HepG2 (cell line): ENCODE measurements around the gene NDUFS6.

Experiments
- AHR ChIP-seq: IDR thresholded peaks from 2 replicates; pipeline ENCODE4 v1.6.1; 2018; ENCODE audit warnings: missing genetic modification reagents, missing compliant biosample characterization
- ESRRA ChIP-seq: sonication (generic); formaldehyde crosslinking; IDR thresholded peaks from 2 replicates; pipeline ENCODE4 v1.5.1; 2020; ENCODE audit warnings: mild to moderate bottlenecking, low read depth, missing genetic modification reagents
- EZH2 ChIP-seq: conservative IDR thresholded peaks from 2 replicates; pipeline ENCODE4 v1.6.1; 2012; ENCODE audit warnings: mild to moderate bottlenecking, low read depth, low read length, moderate library complexity
- KAT7 ChIP-seq: IDR thresholded peaks from 2 replicates; pipeline ENCODE4 v1.6.1; 2018; ENCODE audit warnings: borderline replicate concordance, missing compliant biosample characterization
- POLR2A ChIP-seq, 2 experiments: IDR thresholded peaks; 2 replicates each; pipeline ENCODE4 v1.6.1; 2011; ENCODE audit warnings: low read depth in 2 of 2, low read length in 2 of 2, mild to moderate bottlenecking in 1 of 2, moderate library complexity in 1 of 2; ENCODE audit not compliant: insufficient read depth in 1 of 2
- SAP130 ChIP-seq: IDR thresholded peaks from 2 replicates; pipeline ENCODE4 v1.6.1; 2016; ENCODE audit warnings: low read depth
- TP53 ChIP-seq: sonication (generic); formaldehyde crosslinking; conservative IDR thresholded peaks from 2 replicates; pipeline ENCODE4 v1.4.0; 2020; ENCODE audit warnings: missing genetic modification reagents
- ZNF441 ChIP-seq: sonication (generic); formaldehyde crosslinking; IDR thresholded peaks from 2 replicates; pipeline ENCODE4 v1.7.0; 2021; ENCODE audit warnings: missing genetic modification reagents, borderline replicate concordance
- TF ChIP-seq, protein P1 (sequence below): sonication (generic); formaldehyde crosslinking; IDR thresholded peaks from 2 replicates; pipeline ENCODE4 v1.5.0; 2020; ENCODE audit warnings: mild to moderate bottlenecking, missing genetic modification reagents, moderate library complexity
- TF ChIP-seq, protein P2 (sequence below), 2 experiments: IDR thresholded peaks; 2 replicates each; pipeline ENCODE4 v1.6.1; 2011 to 2012; ENCODE audit warnings: low read length in 2 of 2, borderline replicate concordance in 1 of 2, low read depth in 1 of 2, mild to moderate bottlenecking in 1 of 2, moderate library complexity in 1 of 2

DNA sequence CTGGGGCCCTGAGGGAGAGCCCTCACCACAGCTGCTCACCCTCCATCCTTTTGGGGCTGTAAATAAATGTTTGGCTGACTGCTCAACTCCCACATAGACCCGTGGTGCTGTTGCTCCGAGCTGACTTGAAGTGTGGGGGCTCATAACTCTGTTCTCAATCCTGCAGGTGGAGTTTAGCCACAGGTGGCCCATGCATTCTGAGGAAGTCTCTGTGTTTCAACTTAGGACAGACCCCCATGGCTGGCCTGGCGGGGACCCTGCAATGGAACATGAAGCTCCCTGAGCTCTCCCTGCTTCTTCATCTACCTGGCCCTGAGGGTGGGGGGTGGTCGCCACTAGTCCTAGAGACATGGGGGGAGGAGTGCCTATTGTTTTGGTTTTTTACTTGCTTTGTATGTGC is 19.7 kb downstream of the NDUFS6 start:
- TF ChIP-seq KAT7 (CRISPR knock-in tag) (no peak), SAP130 (no peak), ESRRA (CRISPR knock-in tag) (no peak), AHR (no peak), ZNF441 (CRISPR knock-in tag) (no peak), POLR2A (IDR thresholded peaks at IDR 0.05; ENCODE audit: insufficient read depth in 1 of 2, low read depth in 2 of 2, low read length in 2 of 2) (no peak), TP53 (CRISPR knock-in tag) (no peak), EZH2 (no peak)
- TF ChIP-seq, protein P1, sequence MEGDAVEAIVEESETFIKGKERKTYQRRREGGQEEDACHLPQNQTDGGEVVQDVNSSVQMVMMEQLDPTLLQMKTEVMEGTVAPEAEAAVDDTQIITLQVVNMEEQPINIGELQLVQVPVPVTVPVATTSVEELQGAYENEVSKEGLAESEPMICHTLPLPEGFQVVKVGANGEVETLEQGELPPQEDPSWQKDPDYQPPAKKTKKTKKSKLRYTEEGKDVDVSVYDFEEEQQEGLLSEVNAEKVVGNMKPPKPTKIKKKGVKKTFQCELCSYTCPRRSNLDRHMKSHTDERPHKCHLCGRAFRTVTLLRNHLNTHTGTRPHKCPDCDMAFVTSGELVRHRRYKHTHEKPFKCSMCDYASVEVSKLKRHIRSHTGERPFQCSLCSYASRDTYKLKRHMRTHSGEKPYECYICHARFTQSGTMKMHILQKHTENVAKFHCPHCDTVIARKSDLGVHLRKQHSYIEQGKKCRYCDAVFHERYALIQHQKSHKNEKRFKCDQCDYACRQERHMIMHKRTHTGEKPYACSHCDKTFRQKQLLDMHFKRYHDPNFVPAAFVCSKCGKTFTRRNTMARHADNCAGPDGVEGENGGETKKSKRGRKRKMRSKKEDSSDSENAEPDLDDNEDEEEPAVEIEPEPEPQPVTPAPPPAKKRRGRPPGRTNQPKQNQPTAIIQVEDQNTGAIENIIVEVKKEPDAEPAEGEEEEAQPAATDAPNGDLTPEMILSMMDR: no peak
- TF ChIP-seq, protein P2, sequence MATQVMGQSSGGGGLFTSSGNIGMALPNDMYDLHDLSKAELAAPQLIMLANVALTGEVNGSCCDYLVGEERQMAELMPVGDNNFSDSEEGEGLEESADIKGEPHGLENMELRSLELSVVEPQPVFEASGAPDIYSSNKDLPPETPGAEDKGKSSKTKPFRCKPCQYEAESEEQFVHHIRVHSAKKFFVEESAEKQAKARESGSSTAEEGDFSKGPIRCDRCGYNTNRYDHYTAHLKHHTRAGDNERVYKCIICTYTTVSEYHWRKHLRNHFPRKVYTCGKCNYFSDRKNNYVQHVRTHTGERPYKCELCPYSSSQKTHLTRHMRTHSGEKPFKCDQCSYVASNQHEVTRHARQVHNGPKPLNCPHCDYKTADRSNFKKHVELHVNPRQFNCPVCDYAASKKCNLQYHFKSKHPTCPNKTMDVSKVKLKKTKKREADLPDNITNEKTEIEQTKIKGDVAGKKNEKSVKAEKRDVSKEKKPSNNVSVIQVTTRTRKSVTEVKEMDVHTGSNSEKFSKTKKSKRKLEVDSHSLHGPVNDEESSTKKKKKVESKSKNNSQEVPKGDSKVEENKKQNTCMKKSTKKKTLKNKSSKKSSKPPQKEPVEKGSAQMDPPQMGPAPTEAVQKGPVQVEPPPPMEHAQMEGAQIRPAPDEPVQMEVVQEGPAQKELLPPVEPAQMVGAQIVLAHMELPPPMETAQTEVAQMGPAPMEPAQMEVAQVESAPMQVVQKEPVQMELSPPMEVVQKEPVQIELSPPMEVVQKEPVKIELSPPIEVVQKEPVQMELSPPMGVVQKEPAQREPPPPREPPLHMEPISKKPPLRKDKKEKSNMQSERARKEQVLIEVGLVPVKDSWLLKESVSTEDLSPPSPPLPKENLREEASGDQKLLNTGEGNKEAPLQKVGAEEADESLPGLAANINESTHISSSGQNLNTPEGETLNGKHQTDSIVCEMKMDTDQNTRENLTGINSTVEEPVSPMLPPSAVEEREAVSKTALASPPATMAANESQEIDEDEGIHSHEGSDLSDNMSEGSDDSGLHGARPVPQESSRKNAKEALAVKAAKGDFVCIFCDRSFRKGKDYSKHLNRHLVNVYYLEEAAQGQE (IDR thresholded peaks at IDR 0.05; ENCODE audit: borderline replicate concordance in 1 of 2, low read depth in 1 of 2, low read length in 2 of 2): no peak
